GM20000 (cell line): ENCODE results near the gene PTMS.

Experiments used
- DNase-seq: peaks from one replicate; pipeline ENCODE4 v3.0.0; 2012; ENCODE audit warnings: low spot score
- CTCF ChIP-seq: IDR thresholded peaks from 2 replicates; pipeline ENCODE4 v1.5.1; 2012; ENCODE audit warnings: mild to moderate bottlenecking, control low read depth; ENCODE audit errors: extremely low read depth, missing control alignments

The PTMS gene

GRCh38 chr12:6752921-6753771 lies 13.0 kb upstream of the PTMS start, which contains the start of gene MLF2:
MLF2 (minus strand) TSS chr12:6753141; CDS start chr12:6752334, 807 bp downstream.
- peak; percentile 98 for DNase-seq
- peak; percentile 94 for TF ChIP-seq CTCF

- no peak for DNase-seq
- no peak for TF ChIP-seq CTCF
These were observed 12.3 kb upstream of the PTMS start for GRCh38 chr12:6753772-6754356.

- TF ChIP-seq CTCF, result no peak
- DNase-seq, result no peak
These were observed 11.8 kb upstream of the PTMS start for GRCh38 chr12:6754411-6754810.

- DNase-seq, result no peak
- no peak for TF ChIP-seq CTCF
These were observed 9.0 kb upstream of the PTMS start for GRCh38 chr12:6757028-6757690.

- TF ChIP-seq CTCF, result no peak
These were observed 7.6 kb upstream of the PTMS start for GRCh38 chr12:6758506-6759095.

GRCh38 chr12:6759741-6760140 lies 6.4 kb upstream of the PTMS start:
- no peak for DNase-seq
- no peak for TF ChIP-seq CTCF

More at GRCh38 chr12:6758506-6759095, 7.6 kb upstream of the PTMS start:
- DNase-seq, result no peak

- DNase-seq, result no peak
- TF ChIP-seq CTCF, result no peak
These were observed 2.8 kb upstream of the PTMS start for GRCh38 chr12:6763380-6763779.
